Left forelimb (tissue), 1 donor: ENCODE results near the gene UTP20.
"Not testable (repeated sequence)": the region's sequence is repeated elsewhere in the genome, so short reads cannot be mapped to it uniquely, and the experiment has no call there.

Experiments
- DNase-seq: peaks from one replicate; pipeline ENCODE4 v3.0.0-alpha.2; 2018; ENCODE audit warnings: low spot score

The UTP20 gene

GRCh38 chr12:101327546-101327945 lies 47.6 kb downstream of the UTP20 start:
- DNase-seq = no peak

GRCh38 chr12:101328917-101329316 lies 49.0 kb downstream of the UTP20 start:
- no peak for DNase-seq

- DNase-seq = no peak
Measured at GRCh38 chr12:101330631-101331030, 50.7 kb downstream of the UTP20 start.

- DNase-seq = no peak
Measured at GRCh38 chr12:101336437-101336836, 56.5 kb downstream of the UTP20 start.

- DNase-seq = no peak
Measured at GRCh38 chr12:101338087-101338486, 58.2 kb downstream of the UTP20 start.

- DNase-seq = no peak
Measured at GRCh38 chr12:101343893-101344292, 64.0 kb downstream of the UTP20 start.

- DNase-seq = no peak
Measured at GRCh38 chr12:101351682-101352081, 71.8 kb downstream of the UTP20 start.

- no peak for DNase-seq
Measured at GRCh38 chr12:101356794-101357193, 76.9 kb downstream of the UTP20 start.

- no peak for DNase-seq
Measured at GRCh38 chr12:101361455-101361854, 81.5 kb downstream of the UTP20 start.

- DNase-seq = no peak
Measured at GRCh38 chr12:101368016-101368415, 88.1 kb downstream of the UTP20 start.

- DNase-seq = no peak
Measured at GRCh38 chr12:101372431-101372830, 92.5 kb downstream of the UTP20 start.

- DNase-seq = no peak
Measured at GRCh38 chr12:101375573-101375972, 95.7 kb downstream of the UTP20 start.

GRCh38 chr12:101379149-101379548 lies 99.2 kb downstream of the UTP20 start:
- no peak for DNase-seq

GRCh38 chr12:101391181-101391580 lies 111.3 kb downstream of the UTP20 start:
- DNase-seq = not testable (repeated sequence)

- no peak for DNase-seq
Measured at GRCh38 chr12:101407049-101407435, 127.1 kb downstream of the UTP20 start.

- DNase-seq = peak; percentile 94
Measured at GRCh38 chr12:101407436-101408345, 127.8 kb downstream of the UTP20 start, which contains the start of gene ARL1. Gene ARL1 (minus strand): TSS chr12:101407772. CDS start chr12:101407645, 127 bp downstream.

- DNase-seq = not testable (repeated sequence)
Measured at GRCh38 chr12:101410169-101410568, 130.3 kb downstream of the UTP20 start.

GRCh38 chr12:101414533-101415119 lies 134.7 kb downstream of the UTP20 start:
- DNase-seq = no peak

- DNase-seq = no peak
Measured at GRCh38 chr12:101415228-101415627, 135.3 kb downstream of the UTP20 start.

GRCh38 chr12:101422066-101422465 lies 142.2 kb downstream of the UTP20 start:
- DNase-seq = not testable (repeated sequence)

- no peak for DNase-seq
Measured at GRCh38 chr12:101424620-101425019, 144.7 kb downstream of the UTP20 start.

- DNase-seq = no peak
Measured at GRCh38 chr12:101430456-101430855, 150.6 kb downstream of the UTP20 start.

- no peak for DNase-seq
Measured at GRCh38 chr12:101436136-101436535, 156.2 kb downstream of the UTP20 start.
